Measurements from ENCODE around the gene JOSD1. TPM values are rescaled to one million over a fixed set of nuclear protein-coding genes. Genes with fewer than 3 reads are reported as not detected.

Gene JOSD1
- total and polyA plus RNA-seq, 4 donors: 3.4 to 20.6 (median 14.7) TPM

DNA sequence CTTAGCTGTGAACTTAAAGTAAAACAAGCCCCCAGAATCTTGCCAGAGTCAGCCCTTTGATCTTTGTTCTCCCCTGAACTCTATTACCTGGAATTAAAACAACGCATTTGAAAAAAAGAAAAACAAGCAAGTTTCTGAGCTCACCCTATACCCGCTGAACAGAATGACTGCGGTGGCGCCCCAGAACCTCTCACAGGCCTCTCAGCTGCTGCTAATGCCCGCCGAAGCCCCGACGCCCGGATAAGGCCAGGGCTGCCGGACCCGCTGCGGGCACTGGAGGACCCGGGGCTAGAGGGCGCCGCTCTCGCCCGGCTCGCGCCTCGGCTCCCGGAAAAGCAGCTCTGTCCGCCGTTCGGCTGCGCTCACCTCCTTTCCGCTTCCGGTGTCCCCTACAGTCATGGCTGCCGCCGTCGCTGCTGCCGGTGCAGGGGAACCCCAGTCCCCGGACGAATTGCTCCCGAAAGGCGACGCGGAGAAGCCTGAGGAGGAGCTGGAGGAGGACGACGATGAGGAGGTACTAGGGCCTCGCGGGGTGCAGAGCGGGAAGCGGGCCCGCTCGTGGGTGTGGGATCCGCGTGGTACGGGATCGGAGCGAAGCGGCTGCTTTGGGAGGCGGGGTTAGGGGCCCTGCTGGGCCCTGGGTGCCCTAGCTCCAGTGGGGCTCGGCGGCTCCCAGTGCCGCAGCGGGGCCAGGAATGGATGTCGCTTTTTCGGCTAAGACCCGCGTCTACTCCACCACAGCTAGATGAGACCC lies 19.0 kb downstream of the JOSD1 start, which contains the start of gene TOMM22:
TSS of gene TOMM22 (plus strand) at position 376 of the 754 bp plus-strand sequence. CDS start at position 398, 22 bp downstream.
- H3K9ac ChIP-seq (ENCODE audit: low read depth in 1 of 2, low read length in 2 of 2): peak within 1 kb of the TSS; percentile 85 to 89
- peak within 1 kb of the TSS; percentile 65 to 100 (median 74) for H3K4me3 ChIP-seq (ENCODE audit: low read depth in 1 of 3, low read length in 3 of 3)
- peaks cover 4 to 34% (median 11%) of the 10 kb centered on the region in 4 donors for H3K36me3 ChIP-seq (ENCODE audit: control insufficient read depth in 4 of 4, insufficient read depth in 3 of 4, low read depth in 1 of 4, low read length in 3 of 4)
- peaks cover 2 to 11% (median 8%) of the 10 kb centered on the region in 4 donors for H3K4me1 ChIP-seq (ENCODE audit: control insufficient read depth in 4 of 4, insufficient read depth in 4 of 4, low read length in 3 of 4)
- H3K27me3 ChIP-seq (ENCODE audit: control insufficient read depth in 4 of 4, insufficient read depth in 4 of 4, low read length in 3 of 4): no peaks in the 10 kb centered on the region
- peak; percentile 90 for DNase-seq (ENCODE audit: low spot score)
- under 1% methylated on average over 60 of the region's 60 CpGs for WGBS
- H3K27ac ChIP-seq (ENCODE audit: low read depth in 1 of 2, low read length in 2 of 2): peak within 1 kb of the TSS; percentile 65 to 74
- no peaks in the 10 kb centered on the region for H3K9me3 ChIP-seq (ENCODE audit: control insufficient read depth in 4 of 4, low read length in 3 of 4)
- TF ChIP-seq SP1 (IDR thresholded peaks at IDR 0.05): peak; percentile 69
- peak; percentile 86 to 99 for TF ChIP-seq GABPA (IDR thresholded peaks at IDR 0.05 in 1 of 2, conservative IDR thresholded peaks at IDR 0.05 in 1 of 2)
- TF ChIP-seq TAF1 (conservative IDR thresholded peaks at IDR 0.05): no peak
- TF ChIP-seq NR2F2 (IDR thresholded peaks at IDR 0.05): peak; percentile 33
- peak in 1 of 2 donors; percentile 88 for TF ChIP-seq HNF4A (conservative IDR thresholded peaks at IDR 0.05)
- TF ChIP-seq, protein P1, sequence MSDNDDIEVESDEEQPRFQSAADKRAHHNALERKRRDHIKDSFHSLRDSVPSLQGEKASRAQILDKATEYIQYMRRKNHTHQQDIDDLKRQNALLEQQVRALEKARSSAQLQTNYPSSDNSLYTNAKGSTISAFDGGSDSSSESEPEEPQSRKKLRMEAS (IDR thresholded peaks at IDR 0.05): peak; percentile 67
- peak; percentile 63 to 73 for TF ChIP-seq RAD21 (IDR thresholded peaks at IDR 0.05)
- TF ChIP-seq RXRA (IDR thresholded peaks at IDR 0.05): peak in 1 of 2 donors; percentile 13
- TF ChIP-seq, protein P2, sequence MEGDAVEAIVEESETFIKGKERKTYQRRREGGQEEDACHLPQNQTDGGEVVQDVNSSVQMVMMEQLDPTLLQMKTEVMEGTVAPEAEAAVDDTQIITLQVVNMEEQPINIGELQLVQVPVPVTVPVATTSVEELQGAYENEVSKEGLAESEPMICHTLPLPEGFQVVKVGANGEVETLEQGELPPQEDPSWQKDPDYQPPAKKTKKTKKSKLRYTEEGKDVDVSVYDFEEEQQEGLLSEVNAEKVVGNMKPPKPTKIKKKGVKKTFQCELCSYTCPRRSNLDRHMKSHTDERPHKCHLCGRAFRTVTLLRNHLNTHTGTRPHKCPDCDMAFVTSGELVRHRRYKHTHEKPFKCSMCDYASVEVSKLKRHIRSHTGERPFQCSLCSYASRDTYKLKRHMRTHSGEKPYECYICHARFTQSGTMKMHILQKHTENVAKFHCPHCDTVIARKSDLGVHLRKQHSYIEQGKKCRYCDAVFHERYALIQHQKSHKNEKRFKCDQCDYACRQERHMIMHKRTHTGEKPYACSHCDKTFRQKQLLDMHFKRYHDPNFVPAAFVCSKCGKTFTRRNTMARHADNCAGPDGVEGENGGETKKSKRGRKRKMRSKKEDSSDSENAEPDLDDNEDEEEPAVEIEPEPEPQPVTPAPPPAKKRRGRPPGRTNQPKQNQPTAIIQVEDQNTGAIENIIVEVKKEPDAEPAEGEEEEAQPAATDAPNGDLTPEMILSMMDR (IDR thresholded peaks at IDR 0.05; ENCODE audit: low read depth, low read length, missing input control): peak; percentile 40
- TF ChIP-seq, protein P3, sequence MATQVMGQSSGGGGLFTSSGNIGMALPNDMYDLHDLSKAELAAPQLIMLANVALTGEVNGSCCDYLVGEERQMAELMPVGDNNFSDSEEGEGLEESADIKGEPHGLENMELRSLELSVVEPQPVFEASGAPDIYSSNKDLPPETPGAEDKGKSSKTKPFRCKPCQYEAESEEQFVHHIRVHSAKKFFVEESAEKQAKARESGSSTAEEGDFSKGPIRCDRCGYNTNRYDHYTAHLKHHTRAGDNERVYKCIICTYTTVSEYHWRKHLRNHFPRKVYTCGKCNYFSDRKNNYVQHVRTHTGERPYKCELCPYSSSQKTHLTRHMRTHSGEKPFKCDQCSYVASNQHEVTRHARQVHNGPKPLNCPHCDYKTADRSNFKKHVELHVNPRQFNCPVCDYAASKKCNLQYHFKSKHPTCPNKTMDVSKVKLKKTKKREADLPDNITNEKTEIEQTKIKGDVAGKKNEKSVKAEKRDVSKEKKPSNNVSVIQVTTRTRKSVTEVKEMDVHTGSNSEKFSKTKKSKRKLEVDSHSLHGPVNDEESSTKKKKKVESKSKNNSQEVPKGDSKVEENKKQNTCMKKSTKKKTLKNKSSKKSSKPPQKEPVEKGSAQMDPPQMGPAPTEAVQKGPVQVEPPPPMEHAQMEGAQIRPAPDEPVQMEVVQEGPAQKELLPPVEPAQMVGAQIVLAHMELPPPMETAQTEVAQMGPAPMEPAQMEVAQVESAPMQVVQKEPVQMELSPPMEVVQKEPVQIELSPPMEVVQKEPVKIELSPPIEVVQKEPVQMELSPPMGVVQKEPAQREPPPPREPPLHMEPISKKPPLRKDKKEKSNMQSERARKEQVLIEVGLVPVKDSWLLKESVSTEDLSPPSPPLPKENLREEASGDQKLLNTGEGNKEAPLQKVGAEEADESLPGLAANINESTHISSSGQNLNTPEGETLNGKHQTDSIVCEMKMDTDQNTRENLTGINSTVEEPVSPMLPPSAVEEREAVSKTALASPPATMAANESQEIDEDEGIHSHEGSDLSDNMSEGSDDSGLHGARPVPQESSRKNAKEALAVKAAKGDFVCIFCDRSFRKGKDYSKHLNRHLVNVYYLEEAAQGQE (IDR thresholded peaks at IDR 0.05): peak; percentile 76
- TF ChIP-seq FOXA2 (IDR thresholded peaks at IDR 0.05): peak; percentile 12
- no peak for TF ChIP-seq JUND (IDR thresholded peaks at IDR 0.05)
- TF ChIP-seq FOXA1 (IDR thresholded peaks at IDR 0.05): peak; percentile 35
- TF ChIP-seq, protein P4, sequence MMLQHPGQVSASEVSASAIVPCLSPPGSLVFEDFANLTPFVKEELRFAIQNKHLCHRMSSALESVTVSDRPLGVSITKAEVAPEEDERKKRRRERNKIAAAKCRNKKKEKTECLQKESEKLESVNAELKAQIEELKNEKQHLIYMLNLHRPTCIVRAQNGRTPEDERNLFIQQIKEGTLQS (IDR thresholded peaks at IDR 0.05): no peak
- peak in 1 of 2 donors; percentile 57 for TF ChIP-seq EGR1 (IDR thresholded peaks at IDR 0.05; ENCODE audit: low read depth in 2 of 2)
- TF ChIP-seq, protein P5, sequence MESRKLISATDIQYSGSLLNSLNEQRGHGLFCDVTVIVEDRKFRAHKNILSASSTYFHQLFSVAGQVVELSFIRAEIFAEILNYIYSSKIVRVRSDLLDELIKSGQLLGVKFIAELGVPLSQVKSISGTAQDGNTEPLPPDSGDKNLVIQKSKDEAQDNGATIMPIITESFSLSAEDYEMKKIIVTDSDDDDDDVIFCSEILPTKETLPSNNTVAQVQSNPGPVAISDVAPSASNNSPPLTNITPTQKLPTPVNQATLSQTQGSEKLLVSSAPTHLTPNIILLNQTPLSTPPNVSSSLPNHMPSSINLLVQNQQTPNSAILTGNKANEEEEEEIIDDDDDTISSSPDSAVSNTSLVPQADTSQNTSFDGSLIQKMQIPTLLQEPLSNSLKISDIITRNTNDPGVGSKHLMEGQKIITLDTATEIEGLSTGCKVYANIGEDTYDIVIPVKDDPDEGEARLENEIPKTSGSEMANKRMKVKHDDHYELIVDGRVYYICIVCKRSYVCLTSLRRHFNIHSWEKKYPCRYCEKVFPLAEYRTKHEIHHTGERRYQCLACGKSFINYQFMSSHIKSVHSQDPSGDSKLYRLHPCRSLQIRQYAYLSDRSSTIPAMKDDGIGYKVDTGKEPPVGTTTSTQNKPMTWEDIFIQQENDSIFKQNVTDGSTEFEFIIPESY (IDR thresholded peaks at IDR 0.05): peak; percentile 46
- TF ChIP-seq YY1 (IDR thresholded peaks at IDR 0.05): peak; percentile 99
- peak; percentile 30 for TF ChIP-seq HNF4G (IDR thresholded peaks at IDR 0.05)

All from liver (tissue), 9 donors.